ENCODE data around the gene GYPC. TPM values are rescaled to one million over a fixed set of nuclear protein-coding genes. Genes with fewer than 3 reads are reported as not detected.

GYPC gene
- total RNA-seq, 1 donor from 2014 or later, result 50.1 TPM

DNA sequence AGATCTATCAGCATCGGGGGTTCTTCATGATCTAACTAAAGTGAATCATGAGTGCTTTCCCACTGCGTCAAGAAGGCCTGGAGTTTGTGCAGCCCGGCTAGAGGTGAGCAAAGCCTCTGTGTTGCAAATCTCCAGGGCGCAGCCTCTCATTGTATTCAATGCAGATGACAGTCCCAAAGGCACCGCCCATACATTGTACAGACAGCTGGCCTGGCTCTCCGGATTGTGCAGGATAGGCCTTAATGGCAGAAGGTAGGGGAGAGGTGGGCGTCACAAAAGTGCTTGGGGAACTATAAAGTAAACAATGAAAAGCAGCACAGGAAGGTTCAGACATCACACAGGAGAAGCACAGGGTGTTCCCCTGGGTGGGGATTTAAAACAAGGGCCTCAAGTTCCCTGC is 907 bp upstream of the GYPC start:
- Mint-ChIP-seq H3K4me3 (peak overlapping the region; percentile 94), H3K36me3 (ENCODE audit: low read depth) (peaks cover 9% of the 10 kb centered on the region), H3K27me3 (no peaks in the 10 kb centered on the region), H3K4me1 (peaks cover 42% of the 10 kb centered on the region), H3K9me3 (peaks cover 11% of the 10 kb centered on the region), H3K27ac (peak overlapping the region; percentile 87)
- ATAC-seq (ENCODE audit: low read depth) (no peak), DNase-seq (no peak)
- CTCF ChIA-PET, result interaction anchor here (1.5 kb wide), 1 partner anchor 127 kb away, joined by 4 read pairs; no protein-coding TSS in a partner anchor
- POLR2A ChIA-PET, result interaction anchor here (0.6 kb wide), 1 partner anchor 10 kb away, joined by 4 read pairs; no protein-coding TSS in a partner anchor
- TF ChIP-seq, protein P1, sequence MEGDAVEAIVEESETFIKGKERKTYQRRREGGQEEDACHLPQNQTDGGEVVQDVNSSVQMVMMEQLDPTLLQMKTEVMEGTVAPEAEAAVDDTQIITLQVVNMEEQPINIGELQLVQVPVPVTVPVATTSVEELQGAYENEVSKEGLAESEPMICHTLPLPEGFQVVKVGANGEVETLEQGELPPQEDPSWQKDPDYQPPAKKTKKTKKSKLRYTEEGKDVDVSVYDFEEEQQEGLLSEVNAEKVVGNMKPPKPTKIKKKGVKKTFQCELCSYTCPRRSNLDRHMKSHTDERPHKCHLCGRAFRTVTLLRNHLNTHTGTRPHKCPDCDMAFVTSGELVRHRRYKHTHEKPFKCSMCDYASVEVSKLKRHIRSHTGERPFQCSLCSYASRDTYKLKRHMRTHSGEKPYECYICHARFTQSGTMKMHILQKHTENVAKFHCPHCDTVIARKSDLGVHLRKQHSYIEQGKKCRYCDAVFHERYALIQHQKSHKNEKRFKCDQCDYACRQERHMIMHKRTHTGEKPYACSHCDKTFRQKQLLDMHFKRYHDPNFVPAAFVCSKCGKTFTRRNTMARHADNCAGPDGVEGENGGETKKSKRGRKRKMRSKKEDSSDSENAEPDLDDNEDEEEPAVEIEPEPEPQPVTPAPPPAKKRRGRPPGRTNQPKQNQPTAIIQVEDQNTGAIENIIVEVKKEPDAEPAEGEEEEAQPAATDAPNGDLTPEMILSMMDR (IDR thresholded peaks at IDR 0.05), result no peak
- intact Hi-C loops (cut with micrococcal nuclease), result loop anchor here (5.0 kb wide), 3 partner anchors 128 to 1372 kb away; partner anchors contain the start of gene SAP130

DNA sequence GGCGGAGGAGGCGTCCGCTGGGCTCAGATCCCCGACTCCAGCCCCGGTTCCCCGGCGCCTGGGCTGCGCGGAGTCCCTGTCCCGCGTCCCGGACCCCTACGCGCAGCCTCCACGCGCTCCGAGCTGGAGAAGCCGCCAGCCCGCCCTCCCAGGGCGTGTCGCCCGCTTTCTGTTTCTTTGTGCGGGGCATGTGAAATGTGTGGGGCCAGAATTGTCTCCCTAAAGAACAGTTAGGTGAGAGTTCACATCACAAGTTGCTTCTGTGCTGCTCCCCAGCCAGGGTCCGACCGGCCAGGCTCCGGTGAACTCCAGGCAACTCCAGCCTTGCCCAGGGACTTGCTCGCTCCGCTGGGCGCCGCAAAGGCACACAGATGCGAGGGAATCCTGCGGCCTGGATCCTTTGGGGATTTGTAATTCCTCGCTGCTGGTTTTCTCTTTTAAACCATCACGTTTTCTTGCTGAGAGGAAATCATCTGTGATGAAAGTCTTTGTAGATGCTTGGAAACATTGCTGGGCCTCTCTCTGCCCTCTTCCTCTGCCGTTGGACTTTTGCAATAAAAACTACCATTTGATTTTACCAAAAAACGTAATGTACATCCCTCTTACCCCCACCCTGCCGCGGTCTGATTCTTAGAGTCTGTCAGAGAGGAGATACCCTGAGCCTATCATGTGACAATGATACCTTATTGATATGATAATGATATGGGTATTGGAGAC is 631 bp downstream of the GYPC start:
- ATAC-seq (ENCODE audit: low read depth), result peak; percentile 36
- Mint-ChIP-seq H3K27me3 (no peaks in the 10 kb centered on the region), H3K4me1 (peaks cover 56% of the 10 kb centered on the region), H3K27ac (peak overlapping the region; percentile 94), H3K4me3 (peak overlapping the region; percentile 94), H3K9me3 (peaks cover under 1% of the 10 kb centered on the region), H3K36me3 (ENCODE audit: low read depth) (peaks cover 9% of the 10 kb centered on the region)
- no peak for DNase-seq
- intact Hi-C loops (cut with micrococcal nuclease), result loop anchor here (1.0 to 5.0 kb wide), 7 partner anchors 8 to 1660 kb away; partner anchors contain the start of gene SAP130
- ChIA-PET CTCF (interaction anchor here (1.5 kb wide), 1 partner anchor 128 kb away, joined by 4 read pairs; no protein-coding TSS in a partner anchor), POLR2A (interaction anchor here (1.0 to 1.9 kb wide), 2 partner anchors 11 to 13 kb away, joined by 3 to 6 read pairs; no protein-coding TSS in a partner anchor)
- TF ChIP-seq, protein P1 (IDR thresholded peaks at IDR 0.05), result no peak

DNA sequence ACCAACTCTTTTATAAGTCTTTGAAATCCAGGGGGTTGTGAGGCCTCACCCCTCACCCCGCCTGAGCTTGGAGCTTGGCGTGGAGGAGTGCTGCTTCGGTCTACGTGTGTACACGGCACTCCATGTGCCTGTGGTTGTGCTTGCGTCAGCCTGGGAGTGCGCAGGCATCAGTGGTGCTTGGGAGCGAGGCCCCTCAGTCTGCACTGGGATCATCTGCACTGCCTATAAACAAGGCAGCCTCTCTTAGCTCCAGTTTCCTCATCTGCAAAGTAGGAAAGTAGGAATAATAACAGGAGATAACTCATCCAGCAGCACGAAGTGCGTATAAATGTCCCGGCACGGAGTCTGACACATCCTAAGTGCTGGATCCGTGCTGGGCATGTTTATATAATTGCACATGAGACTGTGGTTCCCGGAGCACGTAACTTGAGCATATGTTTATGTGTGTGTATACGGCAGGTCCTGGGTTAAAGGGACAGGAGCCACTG is 1.2 kb downstream of the GYPC start:
- H3K9me3 Mint-ChIP-seq, result no peaks in the 10 kb centered on the region
- peak overlapping the region; percentile 94 for H3K27ac Mint-ChIP-seq
- ChIA-PET CTCF (interaction anchor here (1.0 kb wide), 1 partner anchor 22 kb away, joined by 4 read pairs; no protein-coding TSS in a partner anchor), POLR2A (interaction anchor here (1.9 kb wide), 1 partner anchor 12 kb away, joined by 6 read pairs; no protein-coding TSS in a partner anchor)
- DNase-seq, result no peak
- ATAC-seq (ENCODE audit: low read depth), result no peak
- intact Hi-C loops (cut with micrococcal nuclease), result loop anchor here (1.0 to 5.0 kb wide), 6 partner anchors 13 to 1660 kb away; partner anchors contain the start of gene SAP130
- H3K27me3 Mint-ChIP-seq, result no peaks in the 10 kb centered on the region
- peak overlapping the region; percentile 94 for H3K4me3 Mint-ChIP-seq
- peaks cover 62% of the 10 kb centered on the region for H3K4me1 Mint-ChIP-seq
- peaks cover 12% of the 10 kb centered on the region for H3K36me3 Mint-ChIP-seq (ENCODE audit: low read depth)
- TF ChIP-seq, protein P1 (IDR thresholded peaks at IDR 0.05), result no peak

- peak; percentile 69 for ATAC-seq (ENCODE audit: low read depth)
- H3K36me3 Mint-ChIP-seq (ENCODE audit: low read depth), result peaks cover 12% of the 10 kb centered on the region
- H3K4me1 Mint-ChIP-seq, result peaks cover 68% of the 10 kb centered on the region
- peak; percentile 40 for DNase-seq
- TF ChIP-seq, protein P1 (IDR thresholded peaks at IDR 0.05), result no peak
- POLR2A ChIA-PET, result interaction anchor here (1.9 kb wide), 1 partner anchor 13 kb away, joined by 6 read pairs; no protein-coding TSS in a partner anchor
- intact Hi-C loops (cut with micrococcal nuclease), result loop anchor here (1.0 to 5.0 kb wide), 6 partner anchors 13 to 1659 kb away; partner anchors contain the start of gene SAP130
- H3K27ac Mint-ChIP-seq, result peak overlapping the region; percentile 94
- CTCF ChIA-PET, result interaction anchor here (1.0 kb wide), 1 partner anchor 22 kb away, joined by 4 read pairs; no protein-coding TSS in a partner anchor
- H3K9me3 Mint-ChIP-seq, result no peaks in the 10 kb centered on the region
- H3K4me3 Mint-ChIP-seq, result peak overlapping the region; percentile 94
- no peaks in the 10 kb centered on the region for H3K27me3 Mint-ChIP-seq
Measured at GRCh38 chr2:126657636-126658318, 1.8 kb downstream of the GYPC start.

Data from activated B cell treated with CpG ODN at 0.5 μM for 24 hours (primary cell).